Activated T-cell treated with anti-CD3 and anti-CD28 coated beads, Interleukin-2, amount 50 U/mL, for 1 hour (primary cell): ENCODE data around the gene MOGAT3.

Experiments
- DNase-seq: peaks from one replicate; pipeline ENCODE4 v3.0.0-alpha.2; 2020

The MOGAT3 gene

GRCh38 chr7:101200862-101201599 is at the start of gene MOGAT3:
Gene MOGAT3, minus strand, starts transcription at chr7:101201036. Its CDS starts 182 bp downstream, at chr7:101200854.
- no peak for DNase-seq

GRCh38 chr7:101250324-101250723 is 49.5 kb upstream of the MOGAT3 start:
- DNase-seq, result no peak

GRCh38 chr7:101248276-101248675 is 47.4 kb upstream of the MOGAT3 start:
- no peak for DNase-seq

GRCh38 chr7:101245147-101245668 is 44.4 kb upstream of the MOGAT3 start:
- DNase-seq, result no peak

- peak; percentile 95 for DNase-seq
These were observed 43.7 kb upstream of the MOGAT3 start, which contains the start of gene FIS1 for GRCh38 chr7:101244375-101245146. Gene FIS1, minus strand, starts transcription at chr7:101245081. Its CDS starts 77 bp downstream, at chr7:101245004.

- DNase-seq, result no peak
These were observed 43.0 kb upstream of the MOGAT3 start for GRCh38 chr7:101243646-101244374.

- DNase-seq, result no peak
These were observed 40.9 kb upstream of the MOGAT3 start for GRCh38 chr7:101241443-101242349.

GRCh38 chr7:101241015-101241363 is 40.2 kb upstream of the MOGAT3 start:
- no peak for DNase-seq

GRCh38 chr7:101240226-101241014 is 39.6 kb upstream of the MOGAT3 start:
- DNase-seq, result no peak

- no peak for DNase-seq
These were observed 39.0 kb upstream of the MOGAT3 start for GRCh38 chr7:101239951-101240220.

GRCh38 chr7:101239191-101239950 is 38.5 kb upstream of the MOGAT3 start:
- DNase-seq, result no peak

GRCh38 chr7:101238226-101239182 is 37.7 kb upstream of the MOGAT3 start:
- no peak for DNase-seq

GRCh38 chr7:101237206-101238067 is 36.6 kb upstream of the MOGAT3 start, which contains the start of gene CLDN15:
Gene CLDN15, minus strand, starts transcription at chr7:101237802. Its CDS starts 221 bp downstream, at chr7:101237581.
- no peak for DNase-seq

GRCh38 chr7:101236292-101236835 is 35.5 kb upstream of the MOGAT3 start:
- DNase-seq, result no peak

GRCh38 chr7:101235522-101235921 is 34.7 kb upstream of the MOGAT3 start:
- DNase-seq, result no peak

GRCh38 chr7:101235050-101235449 is 34.2 kb upstream of the MOGAT3 start:
- no peak for DNase-seq

GRCh38 chr7:101234636-101235035 is 33.8 kb upstream of the MOGAT3 start:
- no peak for DNase-seq

- DNase-seq, result no peak
These were observed 33.2 kb upstream of the MOGAT3 start for GRCh38 chr7:101233907-101234547.
